SKM-1 (cell line): Measurements from ENCODE around the gene GFOD2.
A peak's percentile ranks its signal among the peaks of the same experiment; 100 is the strongest.

Experiments
- DNase-seq: peaks from one replicate; lab custom pipeline; 2025; ENCODE audit not compliant: unreplicated experiment; lab: John Stamatoyannopoulos, UW

GFOD2 gene

DNA sequence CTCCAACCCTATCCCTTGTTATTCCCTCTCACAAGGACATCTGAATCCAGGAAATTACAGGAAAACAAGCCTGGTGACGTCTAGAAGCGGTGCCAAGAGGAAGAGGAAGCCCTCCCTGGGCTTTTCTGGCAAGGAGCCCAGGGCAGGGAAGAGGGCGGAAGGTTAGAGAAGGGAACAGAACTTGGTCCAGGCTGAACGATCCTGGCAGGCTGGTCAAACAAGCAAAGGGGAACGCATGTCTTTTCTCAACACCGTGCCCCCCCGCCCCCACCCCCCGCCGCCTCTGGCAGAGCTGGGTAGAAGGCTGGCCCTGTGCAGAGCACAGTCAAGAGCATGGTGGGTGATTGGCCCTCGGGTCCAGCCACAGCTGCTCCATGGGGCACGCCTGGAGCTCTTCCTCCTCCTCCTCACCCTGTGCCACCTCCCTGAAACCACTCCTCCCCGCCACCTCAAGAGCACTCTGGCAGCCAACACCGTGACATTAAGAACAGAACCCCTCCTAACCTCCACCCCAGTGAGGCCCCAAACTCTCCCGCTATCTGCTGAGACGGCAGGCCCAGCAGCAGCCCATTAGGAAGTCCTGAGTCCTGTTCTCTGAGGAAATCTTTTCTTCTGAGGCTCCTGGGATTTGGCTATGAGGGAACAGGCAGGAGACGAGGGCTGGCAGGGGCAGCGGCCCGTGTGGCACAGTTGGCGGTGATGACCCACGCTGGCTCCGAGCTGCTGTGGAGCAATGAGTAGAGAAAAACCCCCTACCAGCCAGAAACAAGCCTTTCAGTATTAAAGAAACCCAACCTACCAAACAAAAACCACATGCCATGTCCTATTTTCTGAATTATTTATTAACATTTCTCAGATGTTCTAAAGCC is 45.2 kb downstream of the GFOD2 start:
- no peak for DNase-seq

DNA sequence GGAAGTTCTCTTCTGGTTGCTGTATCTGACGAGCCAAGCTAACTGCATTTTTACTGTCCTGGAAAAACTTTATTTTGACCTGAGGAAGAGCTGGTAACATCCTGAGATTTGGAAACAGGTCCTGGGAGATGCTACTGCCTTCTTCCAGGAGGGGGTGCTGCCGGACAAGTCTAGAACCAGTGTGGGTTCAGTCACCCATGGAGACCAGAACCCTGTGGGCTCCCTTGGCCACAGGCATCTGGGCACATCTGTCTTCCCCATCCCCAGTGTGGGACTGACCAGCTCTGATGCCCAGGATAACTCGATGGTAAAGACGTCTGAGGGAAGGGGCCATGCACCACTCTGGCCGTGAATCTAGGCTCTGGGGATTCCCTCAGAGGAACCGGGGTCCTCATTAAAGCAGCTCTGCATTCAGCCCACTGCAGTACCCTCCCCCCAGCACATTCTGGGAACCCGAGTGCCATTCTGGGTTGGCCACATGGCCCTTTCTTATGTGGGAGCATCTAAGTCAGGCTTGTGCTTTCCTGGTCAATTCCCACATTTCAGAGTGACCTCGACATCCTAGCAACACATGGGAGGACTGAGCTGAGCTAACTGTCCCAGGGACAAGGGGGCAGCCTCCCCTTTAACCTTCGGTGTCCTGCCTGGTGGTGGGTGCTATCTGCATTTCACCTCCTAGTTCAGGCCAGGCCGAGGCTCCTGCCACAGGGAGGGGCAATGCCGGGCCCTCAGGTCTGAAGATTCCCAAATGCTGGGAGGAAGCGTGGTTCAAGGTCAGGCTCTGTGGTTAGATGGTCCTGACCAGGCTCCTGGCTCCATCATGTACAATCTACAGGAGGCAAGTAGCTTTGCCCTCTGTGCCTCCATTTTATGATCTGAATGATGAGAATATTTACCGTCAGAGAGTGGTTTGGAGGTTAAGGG is 46.1 kb downstream of the GFOD2 start:
- DNase-seq: peak; percentile 20

- no peak for DNase-seq
Measured at GRCh38 chr16:67672306-67672705, 46.8 kb downstream of the GFOD2 start.

- no peak for DNase-seq
Measured at GRCh38 chr16:67669499-67670101, 49.5 kb downstream of the GFOD2 start.

GRCh38 chr16:67668495-67669157 is 50.5 kb downstream of the GFOD2 start:
- DNase-seq: no peak

- peak; percentile 78 for DNase-seq
Measured at GRCh38 chr16:67667817-67668494, 51.2 kb downstream of the GFOD2 start.

DNA sequence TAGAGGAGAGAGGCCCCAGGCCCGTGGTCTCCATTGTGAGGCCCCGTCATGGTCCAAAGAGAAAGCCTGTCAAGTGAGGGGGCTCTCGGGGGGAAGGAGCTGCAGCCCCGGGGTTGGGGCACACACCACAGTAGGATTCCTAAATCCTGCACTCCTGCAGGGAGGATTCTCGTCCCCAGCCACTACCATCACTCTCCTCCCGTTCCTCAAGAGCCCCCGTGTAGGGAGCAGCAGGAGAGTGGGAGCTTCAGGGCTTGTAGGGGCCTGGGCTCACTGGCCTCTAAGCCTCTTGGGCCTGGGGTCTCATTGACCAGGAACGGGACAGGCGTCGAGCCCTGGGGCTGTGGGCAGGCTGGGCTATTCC is 51.7 kb downstream of the GFOD2 start:
- no peak for DNase-seq

- peak; percentile 49 for DNase-seq
Measured at GRCh38 chr16:67666559-67667452, 52.3 kb downstream of the GFOD2 start, which contains the start of the genes C16orf86 and ENKD1. Gene C16orf86, plus strand, starts transcription at chr16:67666814. Its CDS starts 157 bp downstream, at chr16:67666971. Gene ENKD1, minus strand, starts transcription at chr16:67666750. Its CDS starts 308 bp downstream, at chr16:67666442.

DNA sequence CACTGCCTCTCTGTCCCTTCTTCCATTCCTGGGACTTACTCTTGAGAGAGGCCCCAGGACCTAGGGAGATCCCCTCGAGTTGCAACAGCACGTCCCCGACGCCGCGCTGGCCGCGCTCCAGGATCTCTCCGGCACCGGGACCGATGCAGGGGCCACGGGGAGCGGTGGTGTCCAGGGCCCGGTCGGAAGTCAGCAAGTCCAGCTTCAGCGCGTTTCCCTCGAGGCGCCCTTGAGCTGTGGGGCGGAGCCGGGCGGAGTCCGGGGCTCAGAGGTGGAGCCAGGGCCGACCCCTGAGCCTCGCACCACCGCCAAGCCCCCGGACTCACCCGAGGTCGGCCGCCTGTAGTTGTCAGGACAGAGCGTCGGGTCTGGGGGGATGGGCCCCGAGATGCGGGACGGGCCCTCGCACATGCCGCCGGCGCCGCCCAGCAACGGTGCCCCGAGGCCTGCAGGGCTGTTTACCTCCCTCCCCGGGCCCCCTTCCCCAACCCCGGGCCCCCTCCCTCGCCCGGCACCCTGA is 53.0 kb downstream of the GFOD2 start:
- DNase-seq: no peak

- no peak for DNase-seq
Measured at GRCh38 chr16:67665598-67665997, 53.5 kb downstream of the GFOD2 start.

- no peak for DNase-seq
Measured at GRCh38 chr16:67664871-67665270, 54.2 kb downstream of the GFOD2 start.

- no peak for DNase-seq
Measured at GRCh38 chr16:67664258-67664657, 54.9 kb downstream of the GFOD2 start.

DNA sequence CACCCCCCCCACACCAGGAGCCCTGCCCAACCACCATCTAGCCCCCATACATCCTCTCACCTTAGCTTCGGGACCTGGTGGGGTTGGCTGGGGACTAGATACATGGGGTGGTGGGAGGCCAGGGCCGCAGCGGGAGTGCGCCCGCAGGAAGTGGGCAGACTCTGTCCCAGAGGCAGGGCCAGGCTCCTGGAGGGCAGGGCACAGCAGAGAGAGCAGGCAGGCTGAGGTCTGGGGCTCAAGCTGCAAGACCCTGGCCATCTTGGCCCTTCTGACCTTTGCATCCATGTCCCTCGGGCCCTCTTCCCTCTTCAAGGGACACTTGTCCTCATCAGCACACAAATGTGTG is 55.3 kb downstream of the GFOD2 start:
- DNase-seq: no peak

DNA sequence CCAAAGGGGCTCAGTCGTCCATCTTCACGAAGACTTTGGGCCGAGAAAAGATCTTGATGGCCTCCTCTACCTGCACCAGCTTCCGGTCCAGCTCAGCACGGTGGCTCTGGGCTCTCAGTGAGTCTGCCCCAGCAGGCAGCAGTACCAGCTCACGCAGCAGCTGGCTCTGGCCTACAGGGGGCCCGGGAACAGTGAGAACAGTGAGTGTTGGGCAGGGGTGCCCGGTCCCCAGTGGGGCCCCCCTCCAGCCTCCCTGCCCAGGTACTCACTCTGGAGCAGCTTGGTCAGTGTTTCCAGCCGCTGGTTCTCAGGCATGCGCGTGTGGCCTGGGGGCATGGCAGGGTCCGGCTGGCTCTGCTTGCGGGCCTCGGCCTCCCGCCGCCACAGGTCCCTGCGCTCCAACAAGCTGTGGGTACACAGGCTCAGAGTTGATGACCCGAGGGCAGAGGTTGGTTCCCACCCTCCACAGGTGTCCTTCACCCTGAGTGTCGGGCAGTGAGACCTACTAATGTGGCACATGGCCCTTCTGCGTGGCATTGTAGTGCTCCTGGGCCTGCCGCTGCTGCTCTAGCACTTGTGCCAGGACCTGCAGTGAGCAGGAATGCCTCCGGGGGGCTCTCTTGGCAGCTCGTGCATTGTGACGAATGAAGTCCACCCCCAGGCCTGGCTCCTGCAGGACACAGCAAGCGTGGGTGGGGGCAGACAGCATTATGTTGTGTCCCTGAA is 55.8 kb downstream of the GFOD2 start:
- no peak for DNase-seq

GRCh38 chr16:67662653-67663010 is 56.5 kb downstream of the GFOD2 start:
- no peak for DNase-seq

DNA sequence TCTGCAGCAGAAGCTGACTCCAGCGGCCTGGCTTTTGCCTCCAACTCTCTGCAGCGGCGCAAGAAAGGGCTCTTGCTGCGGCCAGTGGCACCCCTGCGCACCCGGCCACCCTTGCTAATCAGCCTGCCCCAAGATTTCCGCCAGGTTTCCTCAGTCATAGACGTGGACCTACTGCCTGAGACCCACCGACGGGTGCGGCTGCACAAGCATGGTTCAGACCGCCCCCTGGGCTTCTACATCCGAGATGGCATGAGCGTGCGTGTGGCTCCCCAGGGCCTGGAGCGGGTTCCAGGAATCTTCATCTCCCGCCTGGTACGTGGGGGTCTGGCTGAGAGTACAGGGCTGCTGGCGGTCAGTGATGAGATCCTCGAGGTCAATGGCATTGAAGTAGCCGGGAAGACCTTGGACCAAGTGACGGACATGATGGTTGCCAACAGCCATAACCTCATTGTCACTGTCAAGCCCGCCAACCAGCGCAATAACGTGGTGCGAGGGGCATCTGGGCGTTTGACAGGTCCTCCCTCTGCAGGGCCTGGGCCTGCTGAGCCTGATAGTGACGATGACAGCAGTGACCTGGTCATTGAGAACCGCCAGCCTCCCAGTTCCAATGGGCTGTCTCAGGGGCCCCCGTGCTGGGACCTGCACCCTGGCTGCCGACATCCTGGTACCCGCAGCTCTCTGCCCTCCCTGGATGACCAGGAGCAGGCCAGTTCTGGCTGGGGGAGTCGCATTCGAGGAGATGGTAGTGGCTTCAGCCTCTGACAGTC is 57.0 kb downstream of the GFOD2 start:
- no peak for DNase-seq

- DNase-seq: no peak
Measured at GRCh38 chr16:67661101-67661761, 57.9 kb downstream of the GFOD2 start.
